HG02610 (cell line): ENCODE measurements around the gene PRKCE.

ENCODE experiments used
- ATAC-seq: cut with Tn5 transposase; IDR thresholded peaks from one replicate; pipeline ENCODE4 v1.9.1; 2021; ENCODE audit warnings: mild to moderate bottlenecking, moderate library complexity; ENCODE audit not compliant: unreplicated experiment

Gene PRKCE

DNA sequence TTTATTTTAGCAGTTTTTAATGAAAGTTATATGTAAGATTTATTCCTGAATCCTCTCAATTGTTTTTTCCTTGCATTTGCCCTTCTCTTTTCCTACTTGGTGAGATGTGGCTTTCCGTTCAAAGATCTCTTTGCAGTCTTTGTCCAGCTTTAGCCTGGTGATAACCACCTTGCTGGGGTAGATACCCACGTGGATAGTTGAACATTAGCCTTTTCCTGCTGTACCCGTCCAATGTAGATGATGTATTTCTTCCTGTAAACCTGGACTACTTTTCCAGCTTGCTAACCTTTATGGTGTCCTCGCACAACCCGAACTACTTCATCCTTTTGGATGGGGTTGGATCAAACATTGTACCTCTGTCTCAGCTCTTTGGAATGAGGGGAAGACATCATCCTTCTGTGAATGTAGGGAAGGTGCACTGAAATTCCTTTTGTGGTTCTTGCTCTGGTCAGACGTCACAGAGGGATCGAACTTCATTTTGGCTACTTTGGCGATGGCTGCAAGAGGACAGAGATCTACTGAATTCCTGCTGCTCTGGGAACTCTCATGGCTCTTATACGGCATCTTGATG lies 352.5 kb downstream of the PRKCE start:
- ATAC-seq: no peak

- no peak for ATAC-seq
Measured at GRCh38 chr2:46006473-46007025, 355.1 kb downstream of the PRKCE start.

DNA sequence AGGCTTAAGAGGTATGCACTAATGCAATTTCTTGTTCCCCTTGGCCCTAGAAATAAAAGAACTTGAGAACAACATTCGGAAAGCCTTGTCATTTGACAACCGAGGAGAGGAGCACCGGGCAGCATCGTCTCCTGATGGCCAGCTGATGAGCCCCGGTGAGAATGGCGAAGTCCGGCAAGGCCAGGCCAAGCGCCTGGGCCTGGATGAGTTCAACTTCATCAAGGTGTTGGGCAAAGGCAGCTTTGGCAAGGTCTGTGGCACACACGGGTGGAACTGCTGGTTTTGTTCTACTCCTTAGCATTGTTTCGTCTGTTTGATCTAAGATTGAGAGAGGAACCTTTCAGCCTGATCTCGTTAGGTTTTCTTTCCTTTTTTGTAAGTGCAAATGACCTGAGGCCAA lies 355.9 kb downstream of the PRKCE start:
- ATAC-seq: no peak

DNA sequence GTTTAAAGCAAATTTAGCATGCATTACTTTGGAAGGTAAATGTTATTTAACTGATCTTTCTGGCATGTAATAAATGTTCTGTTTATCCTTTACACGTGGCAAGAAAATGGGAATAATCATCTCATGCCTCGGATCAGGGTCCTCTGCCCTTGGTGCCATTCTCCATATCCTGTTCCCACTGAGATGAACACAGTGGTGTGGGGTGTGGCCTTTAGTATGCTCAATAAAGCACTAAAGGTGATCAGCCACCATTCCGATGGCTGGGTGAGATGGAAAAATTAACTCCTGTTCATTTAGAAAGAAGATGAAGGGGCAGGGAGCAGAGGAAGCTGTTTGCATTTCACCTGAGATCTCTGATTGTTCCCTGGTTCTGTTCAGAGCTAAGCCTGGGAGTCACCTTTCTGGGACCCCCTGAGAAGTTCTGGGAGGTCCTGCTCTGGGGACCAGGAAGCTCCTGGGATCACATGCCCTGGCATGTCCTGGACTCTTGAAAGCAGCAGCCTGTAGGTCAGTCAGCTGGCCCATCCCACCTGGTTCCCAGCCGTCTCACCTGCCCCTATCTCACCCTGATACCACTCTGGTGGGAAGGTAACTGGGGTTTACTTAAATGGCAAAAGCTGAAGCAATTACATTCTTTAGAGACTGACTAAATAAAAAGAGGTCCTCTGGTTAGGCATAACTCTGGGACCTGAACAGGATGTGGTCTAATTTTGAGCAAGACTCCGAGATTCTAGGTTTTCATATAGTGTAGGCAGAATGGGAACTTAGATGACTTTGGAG lies 356.8 kb downstream of the PRKCE start:
- ATAC-seq: no peak

- ATAC-seq: no peak
Measured at GRCh38 chr2:46009315-46009714, 357.8 kb downstream of the PRKCE start.

DNA sequence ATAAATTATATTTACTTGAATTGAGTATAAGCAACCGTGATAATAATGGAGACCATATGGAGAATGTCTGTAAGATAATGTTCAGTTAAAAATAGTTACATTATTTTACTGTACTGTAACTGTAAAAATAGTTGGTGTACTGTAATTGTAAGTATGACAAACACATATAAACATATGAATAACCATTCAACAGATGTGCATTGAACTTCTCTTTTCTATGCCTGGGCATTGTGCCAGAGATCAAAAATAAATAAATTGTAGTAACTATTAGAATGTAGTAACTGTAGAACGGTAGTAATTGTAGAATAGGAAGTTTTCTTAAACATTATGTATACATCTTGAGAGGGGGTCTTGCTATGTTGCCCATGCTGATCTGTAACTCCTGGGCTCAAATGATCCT lies 358.3 kb downstream of the PRKCE start:
- ATAC-seq: no peak

- no peak for ATAC-seq
Measured at GRCh38 chr2:46010223-46010924, 358.9 kb downstream of the PRKCE start.

DNA sequence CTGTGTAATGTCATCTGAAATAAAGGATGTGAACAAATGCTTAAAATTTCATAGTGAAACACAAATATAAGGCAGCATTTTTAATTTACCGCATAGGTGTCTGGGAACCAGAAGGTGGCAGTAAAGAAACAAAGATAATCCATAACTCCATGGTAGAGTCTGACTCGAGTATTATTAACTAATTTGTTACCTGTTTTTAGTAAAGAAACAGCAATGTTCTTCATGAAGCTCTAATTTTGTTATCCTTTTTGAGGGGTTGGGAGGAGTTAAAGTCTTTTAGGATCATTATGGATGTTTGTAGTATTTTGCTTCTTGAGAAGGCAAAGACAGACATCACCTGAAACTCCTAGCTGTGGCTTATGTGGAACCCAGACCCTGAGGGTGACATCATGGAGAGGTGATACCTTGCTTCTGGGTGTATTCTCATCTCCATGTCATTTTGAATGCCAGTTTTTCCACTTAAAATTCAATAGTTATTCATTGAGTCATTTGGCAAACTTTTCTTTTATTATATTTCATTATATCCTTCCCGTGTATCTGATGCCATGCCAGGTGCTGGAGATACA lies 359.5 kb downstream of the PRKCE start:
- no peak for ATAC-seq

DNA sequence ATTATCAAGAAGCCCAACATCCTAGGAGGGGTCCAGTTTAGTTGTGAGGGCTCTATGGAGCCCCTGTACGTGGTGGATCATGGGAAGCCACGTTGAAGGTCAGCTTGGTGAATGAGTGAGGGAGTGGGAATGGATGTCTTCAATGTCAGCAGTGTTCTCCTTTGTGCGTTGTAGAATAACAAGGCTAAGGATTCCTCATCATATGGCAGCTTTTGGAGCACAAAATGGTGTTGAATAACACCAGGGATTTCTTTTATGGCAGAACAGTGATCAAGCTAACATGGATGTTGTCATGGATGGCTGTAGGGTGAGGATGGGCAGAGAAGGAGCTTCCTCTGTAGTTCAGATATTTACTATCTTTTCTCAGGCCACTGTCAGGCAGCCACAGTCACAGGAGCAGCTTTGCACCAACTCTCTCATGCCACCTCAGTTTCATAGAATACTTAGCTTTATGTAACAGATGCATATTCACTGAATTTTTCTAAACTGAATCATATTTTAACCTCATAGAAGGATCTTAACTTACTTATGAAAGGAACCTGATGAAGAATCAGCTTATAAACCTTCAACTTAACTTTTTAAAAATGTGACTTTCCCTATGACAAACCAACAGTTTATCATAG lies 361.3 kb downstream of the PRKCE start:
- ATAC-seq: no peak

DNA sequence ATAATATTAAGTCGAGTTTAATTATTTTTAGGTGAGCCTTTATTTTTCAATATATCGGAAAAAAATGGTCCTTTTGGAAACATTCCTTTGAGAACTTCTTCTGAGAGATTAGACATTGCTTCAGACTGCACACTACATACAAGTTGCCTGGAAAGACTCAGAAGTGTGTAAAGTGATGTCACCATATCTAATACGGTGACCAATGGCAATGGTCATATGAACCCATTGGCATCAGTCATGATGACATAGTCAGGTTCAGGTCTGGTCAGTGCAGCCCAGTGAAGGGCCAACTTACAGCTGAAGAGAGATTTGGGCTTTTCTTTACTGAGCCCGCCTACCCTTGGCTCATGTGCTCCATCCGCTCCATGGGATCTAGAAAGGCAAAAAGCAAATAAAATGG lies 362.3 kb downstream of the PRKCE start:
- ATAC-seq: no peak

- ATAC-seq: no peak
Measured at GRCh38 chr2:46014911-46015654, 363.6 kb downstream of the PRKCE start.

DNA sequence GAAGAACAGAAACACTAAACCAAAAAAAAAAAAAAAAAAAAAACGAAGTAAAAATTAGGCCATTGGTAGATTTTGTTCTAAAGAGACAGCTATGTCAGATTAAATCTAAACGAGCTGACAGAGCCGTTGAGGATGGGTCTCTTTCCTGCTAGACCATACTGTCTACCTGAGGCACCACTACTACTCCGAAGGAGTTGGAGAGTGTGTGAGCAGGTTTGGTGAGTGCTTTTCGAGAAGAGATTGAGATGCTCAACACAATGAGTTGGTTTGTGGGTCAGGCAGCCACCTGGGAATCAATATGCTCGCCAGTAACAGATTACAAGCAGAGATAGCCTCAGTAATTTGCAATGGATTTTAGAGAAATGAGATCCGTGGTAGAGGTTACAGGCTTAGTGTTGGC lies 364.2 kb downstream of the PRKCE start:
- ATAC-seq: no peak

DNA sequence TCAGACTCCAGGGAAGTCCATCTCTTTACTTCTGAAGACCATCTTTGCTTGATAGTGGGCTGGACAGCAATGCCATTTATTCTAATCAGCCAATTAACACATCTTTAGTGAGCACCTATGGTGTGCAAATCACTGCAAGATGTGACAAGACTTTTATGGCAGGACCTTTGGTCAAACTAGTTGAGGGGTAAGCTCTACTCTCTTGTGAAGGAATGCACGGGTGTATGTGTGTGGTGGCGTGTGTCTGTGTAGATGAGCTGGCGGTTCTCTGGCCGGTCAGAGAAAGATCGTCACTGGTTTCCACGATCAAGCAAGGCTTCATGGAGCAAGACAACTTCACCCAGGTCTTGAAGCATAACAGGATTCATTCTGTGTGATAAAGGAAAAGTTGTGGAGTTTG lies 364.6 kb downstream of the PRKCE start:
- no peak for ATAC-seq

GRCh38 chr2:46018773-46019591 lies 367.5 kb downstream of the PRKCE start:
- no peak for ATAC-seq

GRCh38 chr2:46020416-46020815 lies 368.9 kb downstream of the PRKCE start:
- no peak for ATAC-seq

GRCh38 chr2:46023165-46023854 lies 371.8 kb downstream of the PRKCE start:
- ATAC-seq: no peak

DNA sequence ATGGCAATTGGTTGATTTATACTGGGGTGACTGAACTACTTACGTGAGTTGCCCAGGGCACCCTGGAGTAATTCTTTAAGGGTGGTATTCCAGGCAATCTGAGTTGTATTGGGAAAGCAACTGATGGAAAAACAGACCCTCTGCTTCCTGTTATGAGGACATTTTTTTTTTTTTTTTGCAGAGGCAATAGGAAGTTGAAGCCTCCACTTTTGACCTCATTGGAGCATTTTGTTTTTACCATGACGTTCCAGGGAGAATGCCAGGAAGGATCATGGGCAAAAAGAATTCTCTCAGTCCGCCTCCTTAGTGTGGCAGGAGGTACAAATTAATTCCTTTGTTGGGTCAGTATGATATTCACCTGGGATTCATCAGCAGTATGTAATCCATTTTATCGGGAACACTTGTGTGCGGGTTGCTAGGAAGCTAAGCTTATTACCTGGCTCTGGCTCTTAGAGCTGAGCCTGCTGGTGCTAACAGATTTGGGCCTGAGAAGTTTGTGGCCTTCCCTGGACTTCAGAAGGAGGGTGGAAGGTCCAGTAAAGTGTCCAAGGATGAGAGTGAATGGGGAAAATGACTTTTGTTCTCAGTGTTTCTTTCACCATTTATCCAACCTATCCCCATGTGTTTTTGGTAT lies 372.8 kb downstream of the PRKCE start:
- no peak for ATAC-seq

GRCh38 chr2:46025081-46025480 lies 373.6 kb downstream of the PRKCE start:
- ATAC-seq: no peak
